GM19240 (cell line): ENCODE data around the gene PLCG2.
"Not testable (repeated sequence)": the region's sequence is repeated elsewhere in the genome, so short reads cannot be mapped to it uniquely, and the experiment has no call there.

Experiments
- DNase-seq: peaks from one replicate; pipeline ENCODE4 v3.0.0; 2011; ENCODE audit warnings: low spot score; ENCODE audit not compliant: insufficient read length

The PLCG2 gene

GRCh38 chr16:81936209-81937000, 157.3 kb downstream of the PLCG2 start:
- DNase-seq, result no peak

GRCh38 chr16:81937305-81938038, 158.4 kb downstream of the PLCG2 start:
- DNase-seq, result no peak

- no peak for DNase-seq
Measured at GRCh38 chr16:81938326-81939163, 159.5 kb downstream of the PLCG2 start.

- no peak for DNase-seq
Measured at GRCh38 chr16:81939164-81940056, 160.3 kb downstream of the PLCG2 start.

GRCh38 chr16:81940781-81941560, 161.9 kb downstream of the PLCG2 start:
- DNase-seq, result no peak

- DNase-seq, result no peak
Measured at GRCh38 chr16:81942007-81942601, 163.0 kb downstream of the PLCG2 start.

- DNase-seq, result no peak
Measured at GRCh38 chr16:81945665-81946064, 166.6 kb downstream of the PLCG2 start.

GRCh38 chr16:81946206-81946605, 167.1 kb downstream of the PLCG2 start:
- no peak for DNase-seq

- DNase-seq, result no peak
Measured at GRCh38 chr16:81951564-81951963, 172.5 kb downstream of the PLCG2 start.

GRCh38 chr16:81956213-81956948, 177.3 kb downstream of the PLCG2 start:
- DNase-seq, result no peak

- no peak for DNase-seq
Measured at GRCh38 chr16:81964808-81965207, 185.7 kb downstream of the PLCG2 start.

- DNase-seq, result no peak
Measured at GRCh38 chr16:81967358-81967757, 188.3 kb downstream of the PLCG2 start.

GRCh38 chr16:81971853-81972252, 192.8 kb downstream of the PLCG2 start:
- no peak for DNase-seq

- no peak for DNase-seq
Measured at GRCh38 chr16:81973737-81974136, 194.6 kb downstream of the PLCG2 start.

- no peak for DNase-seq
Measured at GRCh38 chr16:81975637-81976036, 196.5 kb downstream of the PLCG2 start.

- not testable (repeated sequence) for DNase-seq
Measured at GRCh38 chr16:81977335-81977942, 198.3 kb downstream of the PLCG2 start.

- no peak for DNase-seq
Measured at GRCh38 chr16:81987121-81987520, 208.0 kb downstream of the PLCG2 start.

GRCh38 chr16:81987706-81988105, 208.6 kb downstream of the PLCG2 start:
- DNase-seq, result no peak

GRCh38 chr16:81992859-81993258, 213.8 kb downstream of the PLCG2 start:
- no peak for DNase-seq
